Neural cell (in vitro differentiated cells): ENCODE results near the gene CNTN4. TPM values are rescaled to one million over a fixed set of nuclear protein-coding genes. Genes with fewer than 3 reads are reported as not detected.

ENCODE experiments used
- H2AFZ ChIP-seq: fragments of 200-600, 300-800 bp; sonication (generic), shearing (Covaris generic); 2 replicates; pipeline ENCODE4 v1.6.0; 2014; ENCODE audit warnings: low read depth, mild to moderate bottlenecking, antibody characterized with exemption, low read length, moderate library complexity
- H3F3A ChIP-seq: fragments of 200-600 bp; shearing (Covaris generic); 2 replicates; pipeline ENCODE4 v1.6.1; 2016; ENCODE audit warnings: mild to moderate bottlenecking, moderate library complexity, mixed read lengths, antibody characterized with exemption, low read length; ENCODE audit not compliant: insufficient read depth, poor library complexity, severe bottlenecking
- H3K27ac ChIP-seq: fragments of 200-600, 300-800 bp; sonication (generic), shearing (Covaris generic); 2 replicates; pipeline ENCODE4 v1.5.1; 2014; ENCODE audit warnings: mild to moderate bottlenecking, low read length, moderate library complexity
- H3K27me3 ChIP-seq: fragments of 300-800, 200-600 bp; sonication (generic), shearing (Covaris generic); 2 replicates; pipeline ENCODE4 v1.6.0; 2014; ENCODE audit warnings: mild to moderate bottlenecking, low read depth, low read length, moderate library complexity; ENCODE audit not compliant: insufficient read depth
- H3K36me3 ChIP-seq: fragments of 300-800, 200-600 bp; sonication (generic), shearing (Covaris generic); 2 replicates; pipeline ENCODE4 v1.5.1; 2014; ENCODE audit warnings: mild to moderate bottlenecking, antibody characterized with exemption, low read length, moderate library complexity; ENCODE audit not compliant: insufficient read depth
- H3K4me2 ChIP-seq: fragments of 300-800, 200-600 bp; sonication (generic), shearing (Covaris generic); 2 replicates; pipeline ENCODE4 v1.6.0; 2014; ENCODE audit warnings: mild to moderate bottlenecking, low read length
- H3K4me3 ChIP-seq: fragments of 300-800, 200-600 bp; sonication (generic), shearing (Covaris generic); 2 replicates; pipeline ENCODE4 v1.5.1; 2014; ENCODE audit warnings: mild to moderate bottlenecking, low read length, moderate library complexity
- H3K79me2 ChIP-seq: fragments of 200-600 bp; shearing (Covaris generic); replicated peaks from 2 replicates; pipeline ENCODE4 v1.6.0; 2014; ENCODE audit warnings: mild to moderate bottlenecking, low read length, moderate library complexity; ENCODE audit not compliant: insufficient read depth
- H3K9ac ChIP-seq: fragments of 300-800, 200-600 bp; sonication (generic), shearing (Covaris generic); 2 replicates; pipeline ENCODE4 v1.6.1; 2016; ENCODE audit warnings: mild to moderate bottlenecking, low read length, mixed read lengths
- H3K9me2 ChIP-seq: fragments of 200-600 bp; shearing (Covaris generic); 2 replicates; pipeline ENCODE4 v1.6.1; 2016; ENCODE audit warnings: mild to moderate bottlenecking, low read length, mixed read lengths; ENCODE audit not compliant: insufficient read depth
- H3K9me3 ChIP-seq: fragments of 200-600, 300-800 bp; sonication (generic), shearing (Covaris generic); 2 replicates; pipeline ENCODE4 v1.6.1; 2016; ENCODE audit warnings: mild to moderate bottlenecking, mixed run types, low read length, moderate library complexity, mixed read lengths
- H4K20me1 ChIP-seq: fragments of 200-600 bp; shearing (Covaris generic); 2 replicates; pipeline ENCODE4 v1.6.1; 2016; ENCODE audit warnings: mild to moderate bottlenecking, mixed run types; ENCODE audit not compliant: insufficient read depth
- EP300 ChIP-seq: fragments of 450-650 bp; conservative IDR thresholded peaks from 2 replicates; pipeline ENCODE4 v1.6.1; 2014; ENCODE audit warnings: antibody characterized with exemption, mild to moderate bottlenecking, moderate library complexity; ENCODE audit not compliant: poor library complexity, severe bottlenecking
- EZH2 ChIP-seq: fragments of 200-600, 300-800 bp; shearing (Covaris generic), sonication (generic); IDR thresholded peaks from 2 replicates; pipeline ENCODE4 v1.6.1; 2014; ENCODE audit warnings: antibody characterized with exemption, low read length, borderline replicate concordance, mild to moderate bottlenecking; ENCODE audit not compliant: insufficient read depth, poor library complexity, severe bottlenecking
- MXI1 ChIP-seq: fragments of 450-650 bp; conservative IDR thresholded peaks from 2 replicates; pipeline ENCODE4 v1.6.1; 2014; ENCODE audit warnings: antibody characterized with exemption, mild to moderate bottlenecking; ENCODE audit not compliant: poor library complexity, severe bottlenecking
- POLR2AphosphoS5 ChIP-seq: IDR thresholded peaks from 2 replicates; pipeline ENCODE4 v1.6.1; 2012
- RAD21 ChIP-seq: fragments of 450-650 bp; conservative IDR thresholded peaks from 2 replicates; pipeline ENCODE4 v1.6.1; 2014; ENCODE audit warnings: antibody characterized with exemption, mild to moderate bottlenecking, moderate library complexity
- SMC3 ChIP-seq: fragments of 450-650 bp; conservative IDR thresholded peaks from 2 replicates; pipeline ENCODE4 v1.6.1; 2014; ENCODE audit warnings: antibody characterized with exemption, mild to moderate bottlenecking, moderate library complexity; ENCODE audit not compliant: poor library complexity
- TAF1 ChIP-seq: IDR thresholded peaks from 2 replicates; pipeline ENCODE4 v1.6.1; 2012; ENCODE audit warnings: low read depth
- polyA plus RNA-seq: library from polyadenylated mRNA; depleted of rRNA; stranded (reverse); fragments of >200 nt; gene quantifications from 2 replicates; pipeline ENCODE4 v1.2.3, GENCODE V29; 2014
- TF ChIP-seq, protein P1 (sequence below): IDR thresholded peaks from 2 replicates; pipeline ENCODE4 v1.6.1; 2012; ENCODE audit warnings: borderline replicate concordance
- TF ChIP-seq, protein P2 (sequence below): fragments of 450-650 bp; IDR thresholded peaks from 2 replicates; pipeline ENCODE4 v1.5.1; 2014; ENCODE audit warnings: antibody characterized with exemption, mild to moderate bottlenecking, moderate library complexity; ENCODE audit not compliant: poor library complexity, severe bottlenecking

CNTN4 gene
- polyA plus RNA-seq, 1 donor from 2014 or later: 10.6 TPM

DNA sequence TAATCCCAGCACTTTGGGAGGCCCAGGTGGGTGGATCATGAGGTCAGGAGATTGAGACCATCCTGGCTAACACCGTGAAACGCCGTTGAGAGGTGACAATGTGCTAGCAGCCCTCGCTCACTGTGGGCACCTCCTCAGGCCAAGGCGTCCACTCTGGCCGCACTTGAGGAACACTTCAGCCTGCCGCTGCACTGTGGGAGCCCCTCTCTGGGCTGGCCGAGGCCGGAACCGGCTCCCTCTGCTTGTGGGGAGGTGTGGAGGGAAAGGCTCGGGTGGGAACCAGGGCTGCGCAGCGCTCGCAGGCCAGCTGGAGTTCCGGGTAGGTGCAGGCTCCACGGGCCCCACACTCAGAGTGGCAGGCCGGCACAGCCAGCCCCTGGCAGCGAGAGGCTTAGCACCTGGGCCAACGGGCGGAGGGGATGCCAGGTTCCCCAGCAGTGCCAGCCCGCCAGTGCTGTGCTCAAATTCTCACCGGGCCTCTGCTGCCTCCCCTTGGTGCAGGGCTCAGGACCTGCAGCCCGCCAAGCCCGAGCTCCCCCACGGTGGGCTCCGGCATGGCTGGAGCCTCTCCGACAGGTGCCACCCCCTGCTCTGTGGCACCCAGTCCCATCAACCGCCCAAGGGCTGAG is 253.6 kb downstream of the CNTN4 start:
- Histone ChIP-seq H3K4me2 (no peak overlapping the region), H3K27me3 (no peaks in the 10 kb centered on the region), H3K9me3 (no peaks in the 10 kb centered on the region), H3K9me2 (no peaks in the 10 kb centered on the region), H4K20me1 (no peaks in the 10 kb centered on the region), H3K27ac (no peak overlapping the region), H3K4me3 (no peak overlapping the region), H3F3A (no peaks in the 10 kb centered on the region), H2AFZ (no peak overlapping the region), H3K79me2 (no peaks in the 10 kb centered on the region), H3K9ac (no peak overlapping the region), H3K36me3 (no peaks in the 10 kb centered on the region)
- TF ChIP-seq POLR2AphosphoS5: no peak
- TF ChIP-seq EP300: no peak
- TF ChIP-seq MXI1: no peak
- TF ChIP-seq RAD21: no peak
- TF ChIP-seq EZH2: no peak

DNA sequence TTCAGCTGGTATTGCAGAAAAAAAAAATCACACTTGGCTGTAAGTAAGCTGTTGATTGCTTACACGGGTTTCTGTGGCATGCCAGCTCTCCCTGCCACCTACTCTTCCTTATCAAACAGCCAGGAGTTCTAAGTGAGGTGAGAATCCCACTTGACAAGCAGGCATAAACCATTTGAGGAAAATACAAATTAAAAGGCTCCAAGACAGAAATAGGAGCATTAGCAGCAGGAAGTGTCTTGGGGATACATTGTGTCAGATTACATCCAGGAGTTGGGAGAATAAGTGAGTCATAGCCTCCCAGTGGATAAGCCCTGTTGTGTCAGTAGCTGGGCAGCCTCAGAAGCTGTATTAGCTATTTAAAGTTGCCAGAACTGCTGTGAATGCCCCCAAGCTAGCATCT is 256.0 kb downstream of the CNTN4 start:
- no peak overlapping the region for H3K27ac ChIP-seq
- no peak overlapping the region for H3K4me3 ChIP-seq
- H3K9me3 ChIP-seq: no peaks in the 10 kb centered on the region
- H3F3A ChIP-seq: no peaks in the 10 kb centered on the region
- no peaks in the 10 kb centered on the region for H3K36me3 ChIP-seq
- H4K20me1 ChIP-seq: no peaks in the 10 kb centered on the region
- no peak overlapping the region for H2AFZ ChIP-seq
- H3K9me2 ChIP-seq: no peaks in the 10 kb centered on the region
- no peak overlapping the region for H3K9ac ChIP-seq
- TF ChIP-seq EZH2 (no peak), EP300 (peak; percentile 14), TAF1 (no peak), MXI1 (no peak), SMC3 (no peak), POLR2AphosphoS5 (peak; percentile 24), RAD21 (no peak)
- TF ChIP-seq, protein P1, sequence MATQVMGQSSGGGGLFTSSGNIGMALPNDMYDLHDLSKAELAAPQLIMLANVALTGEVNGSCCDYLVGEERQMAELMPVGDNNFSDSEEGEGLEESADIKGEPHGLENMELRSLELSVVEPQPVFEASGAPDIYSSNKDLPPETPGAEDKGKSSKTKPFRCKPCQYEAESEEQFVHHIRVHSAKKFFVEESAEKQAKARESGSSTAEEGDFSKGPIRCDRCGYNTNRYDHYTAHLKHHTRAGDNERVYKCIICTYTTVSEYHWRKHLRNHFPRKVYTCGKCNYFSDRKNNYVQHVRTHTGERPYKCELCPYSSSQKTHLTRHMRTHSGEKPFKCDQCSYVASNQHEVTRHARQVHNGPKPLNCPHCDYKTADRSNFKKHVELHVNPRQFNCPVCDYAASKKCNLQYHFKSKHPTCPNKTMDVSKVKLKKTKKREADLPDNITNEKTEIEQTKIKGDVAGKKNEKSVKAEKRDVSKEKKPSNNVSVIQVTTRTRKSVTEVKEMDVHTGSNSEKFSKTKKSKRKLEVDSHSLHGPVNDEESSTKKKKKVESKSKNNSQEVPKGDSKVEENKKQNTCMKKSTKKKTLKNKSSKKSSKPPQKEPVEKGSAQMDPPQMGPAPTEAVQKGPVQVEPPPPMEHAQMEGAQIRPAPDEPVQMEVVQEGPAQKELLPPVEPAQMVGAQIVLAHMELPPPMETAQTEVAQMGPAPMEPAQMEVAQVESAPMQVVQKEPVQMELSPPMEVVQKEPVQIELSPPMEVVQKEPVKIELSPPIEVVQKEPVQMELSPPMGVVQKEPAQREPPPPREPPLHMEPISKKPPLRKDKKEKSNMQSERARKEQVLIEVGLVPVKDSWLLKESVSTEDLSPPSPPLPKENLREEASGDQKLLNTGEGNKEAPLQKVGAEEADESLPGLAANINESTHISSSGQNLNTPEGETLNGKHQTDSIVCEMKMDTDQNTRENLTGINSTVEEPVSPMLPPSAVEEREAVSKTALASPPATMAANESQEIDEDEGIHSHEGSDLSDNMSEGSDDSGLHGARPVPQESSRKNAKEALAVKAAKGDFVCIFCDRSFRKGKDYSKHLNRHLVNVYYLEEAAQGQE: peak; percentile 71
- TF ChIP-seq, protein P2, sequence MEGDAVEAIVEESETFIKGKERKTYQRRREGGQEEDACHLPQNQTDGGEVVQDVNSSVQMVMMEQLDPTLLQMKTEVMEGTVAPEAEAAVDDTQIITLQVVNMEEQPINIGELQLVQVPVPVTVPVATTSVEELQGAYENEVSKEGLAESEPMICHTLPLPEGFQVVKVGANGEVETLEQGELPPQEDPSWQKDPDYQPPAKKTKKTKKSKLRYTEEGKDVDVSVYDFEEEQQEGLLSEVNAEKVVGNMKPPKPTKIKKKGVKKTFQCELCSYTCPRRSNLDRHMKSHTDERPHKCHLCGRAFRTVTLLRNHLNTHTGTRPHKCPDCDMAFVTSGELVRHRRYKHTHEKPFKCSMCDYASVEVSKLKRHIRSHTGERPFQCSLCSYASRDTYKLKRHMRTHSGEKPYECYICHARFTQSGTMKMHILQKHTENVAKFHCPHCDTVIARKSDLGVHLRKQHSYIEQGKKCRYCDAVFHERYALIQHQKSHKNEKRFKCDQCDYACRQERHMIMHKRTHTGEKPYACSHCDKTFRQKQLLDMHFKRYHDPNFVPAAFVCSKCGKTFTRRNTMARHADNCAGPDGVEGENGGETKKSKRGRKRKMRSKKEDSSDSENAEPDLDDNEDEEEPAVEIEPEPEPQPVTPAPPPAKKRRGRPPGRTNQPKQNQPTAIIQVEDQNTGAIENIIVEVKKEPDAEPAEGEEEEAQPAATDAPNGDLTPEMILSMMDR: no peak
- H3K79me2 ChIP-seq: no peaks in the 10 kb centered on the region
- H3K27me3 ChIP-seq: no peaks in the 10 kb centered on the region
- no peak overlapping the region for H3K4me2 ChIP-seq
